ENCODE measurements around the gene TMC1.

- no peak for TF ChIP-seq CTCF (IDR thresholded peaks at IDR 0.05)
- TF ChIP-seq POLR2AphosphoS5 (IDR thresholded peaks at IDR 0.05), result no peak
- TF ChIP-seq EP300 (IDR thresholded peaks at IDR 0.05; ENCODE audit: low read depth), result no peak
Measured at GRCh38 chr9:72884508-72884907, 363.1 kb downstream of the TMC1 start.

All from transverse colon (tissue), 4 donors.